DMS79 treated with DMSO at 0.1 percent for 48 hours (cell line): ENCODE data around the gene DIDO1.

ENCODE experiments used
- DNase-seq: peaks from one replicate; lab custom pipeline; 2025; lab: John Stamatoyannopoulos, UW

The DIDO1 gene

DNA sequence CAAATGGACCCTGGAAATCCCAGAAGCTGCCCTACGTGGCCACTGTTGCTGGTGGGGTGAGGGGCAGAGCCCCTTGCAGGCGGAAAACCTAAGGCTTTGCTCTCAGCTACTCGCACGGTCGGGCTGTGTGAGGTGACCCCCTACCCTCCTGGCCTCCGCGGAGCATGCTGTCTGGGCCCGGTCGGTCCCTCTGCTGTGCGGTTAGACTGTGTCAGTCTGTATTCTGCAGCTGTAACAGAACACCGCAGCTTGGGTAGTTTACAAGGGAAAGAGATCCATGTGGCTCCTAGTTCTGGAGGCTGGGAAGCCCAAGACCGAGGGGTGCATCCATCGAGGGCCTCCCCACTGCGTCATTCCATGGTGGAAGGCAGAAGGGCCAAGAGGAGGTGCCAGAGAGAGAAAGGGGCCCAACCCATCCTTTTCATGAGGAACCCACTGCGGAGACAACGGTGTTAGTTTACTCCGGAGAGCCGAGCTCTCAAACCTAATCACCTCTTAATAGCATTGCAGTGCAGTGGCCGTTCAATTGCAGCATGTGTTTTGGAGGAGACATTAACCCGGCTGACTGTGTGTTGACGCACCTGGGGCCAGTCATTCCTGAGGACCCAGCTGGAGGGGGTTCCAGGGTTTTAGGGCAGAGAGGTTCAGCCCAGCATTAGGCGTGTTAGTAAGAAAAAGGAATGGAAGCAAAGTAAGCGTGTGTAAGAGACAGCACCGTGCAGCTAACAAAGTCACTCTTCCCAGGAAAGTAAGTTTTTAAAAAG is 91.2 kb downstream of the DIDO1 start:
- no peak for DNase-seq

DNA sequence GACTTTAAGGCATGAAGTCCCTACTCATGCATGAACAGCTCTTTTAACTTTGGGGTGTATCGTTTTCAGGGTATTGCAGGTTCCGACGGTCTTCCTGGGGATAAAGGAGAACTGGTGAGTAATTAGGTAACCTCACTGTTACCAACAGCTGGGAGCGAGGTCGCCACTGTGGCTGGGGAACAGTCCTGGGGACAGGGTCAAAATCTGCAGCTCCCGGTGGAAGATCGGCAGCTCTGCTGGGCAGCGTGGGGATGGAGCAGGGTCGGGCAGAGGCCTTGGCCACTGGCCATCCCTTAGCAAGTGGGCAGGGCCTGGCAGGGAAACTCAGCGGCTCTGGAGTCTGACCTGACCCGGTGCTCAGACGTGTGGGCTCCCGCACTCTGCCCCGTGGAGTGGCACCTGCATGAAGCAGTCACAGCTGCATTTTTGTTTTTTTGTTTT is 93.3 kb downstream of the DIDO1 start:
- DNase-seq: no peak

GRCh38 chr20:62832212-62832922 is 93.9 kb downstream of the DIDO1 start:
- peak; percentile 52 for DNase-seq

DNA sequence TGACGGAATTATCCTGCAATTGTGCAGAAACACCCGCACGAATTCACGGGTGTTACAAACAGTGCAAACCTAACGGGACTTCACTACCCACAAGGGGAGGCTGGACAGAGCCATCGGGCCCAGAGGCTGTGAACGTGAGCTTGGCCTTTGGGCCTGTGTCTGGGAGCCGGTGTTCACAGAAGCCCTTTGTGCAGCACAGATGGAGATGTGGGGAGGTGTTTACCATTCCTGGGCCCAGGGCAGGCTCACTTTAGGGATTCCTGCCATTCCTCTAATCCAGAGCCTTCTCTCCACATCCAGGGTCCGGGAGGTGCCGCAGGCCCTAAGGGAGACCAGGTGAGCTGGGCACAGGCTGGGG is 94.5 kb downstream of the DIDO1 start:
- no peak for DNase-seq

- DNase-seq: no peak
Measured at GRCh38 chr20:62831361-62831788, 94.9 kb downstream of the DIDO1 start.

DNA sequence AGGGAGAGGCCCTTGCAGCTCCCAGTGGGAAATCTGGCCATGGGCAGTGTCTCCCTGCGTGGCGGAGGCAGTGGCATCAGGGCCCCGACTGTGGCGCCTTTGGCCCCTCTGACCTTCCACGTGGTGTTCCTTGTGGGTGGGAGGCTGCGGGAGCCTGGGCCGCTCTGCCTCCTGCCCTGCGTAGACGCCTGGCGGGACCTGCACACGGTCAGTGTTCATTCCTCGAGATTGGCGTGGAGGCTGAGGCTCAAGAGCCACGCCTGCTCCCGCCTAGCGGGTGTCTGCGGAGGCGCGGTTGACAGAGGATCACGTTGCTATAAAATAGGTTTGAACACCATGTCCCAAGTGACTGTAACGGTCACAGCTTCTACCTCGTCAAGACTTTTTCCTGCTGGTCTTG is 95.5 kb downstream of the DIDO1 start:
- DNase-seq: no peak

GRCh38 chr20:62830251-62830650 is 96.1 kb downstream of the DIDO1 start:
- no peak for DNase-seq

- no peak for DNase-seq
Measured at GRCh38 chr20:62829231-62830230, 96.8 kb downstream of the DIDO1 start.

- DNase-seq: no peak
Measured at GRCh38 chr20:62828511-62829230, 97.6 kb downstream of the DIDO1 start.

- no peak for DNase-seq
Measured at GRCh38 chr20:62828051-62828450, 98.3 kb downstream of the DIDO1 start.
